GM12801 (cell line): ENCODE results near the gene CAPSL.

Experiments used
- CTCF ChIP-seq: IDR thresholded peaks from one replicate; pipeline ENCODE4 v1.5.1; 2011; ENCODE audit warnings: control low read depth; ENCODE audit not compliant: insufficient read length; ENCODE audit errors: extremely low read depth

Gene CAPSL

GRCh38 chr5:35904443-35905132, 33.8 kb downstream of the CAPSL start:
- TF ChIP-seq CTCF = no peak

DNA sequence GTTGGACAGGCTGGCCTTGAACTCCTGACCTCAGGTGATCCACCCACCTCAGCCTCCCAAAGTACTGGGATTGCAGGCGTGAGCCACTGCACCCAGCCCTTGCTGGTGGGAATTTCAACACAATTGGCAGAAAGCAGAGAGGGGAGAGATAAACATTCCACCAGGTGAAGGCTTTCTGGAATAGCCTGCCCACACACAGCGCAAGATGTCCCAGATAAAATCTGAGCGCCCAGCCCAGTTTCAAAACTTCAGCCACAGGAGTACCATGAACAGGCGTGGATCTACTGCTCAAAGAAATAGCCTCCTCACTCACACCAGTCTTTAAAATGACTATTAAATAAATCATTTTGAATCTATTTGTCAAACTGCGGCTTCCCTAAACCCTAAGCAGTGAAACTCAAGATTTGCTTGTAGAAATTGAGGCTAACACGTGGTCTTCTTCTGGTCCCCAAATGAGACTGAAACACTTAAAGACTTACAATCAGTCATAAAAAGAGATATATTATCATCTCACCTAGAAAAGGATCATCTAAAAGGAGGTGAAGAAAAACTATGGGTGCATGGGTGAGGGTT, 34.7 kb downstream of the CAPSL start:
- TF ChIP-seq CTCF = no peak

DNA sequence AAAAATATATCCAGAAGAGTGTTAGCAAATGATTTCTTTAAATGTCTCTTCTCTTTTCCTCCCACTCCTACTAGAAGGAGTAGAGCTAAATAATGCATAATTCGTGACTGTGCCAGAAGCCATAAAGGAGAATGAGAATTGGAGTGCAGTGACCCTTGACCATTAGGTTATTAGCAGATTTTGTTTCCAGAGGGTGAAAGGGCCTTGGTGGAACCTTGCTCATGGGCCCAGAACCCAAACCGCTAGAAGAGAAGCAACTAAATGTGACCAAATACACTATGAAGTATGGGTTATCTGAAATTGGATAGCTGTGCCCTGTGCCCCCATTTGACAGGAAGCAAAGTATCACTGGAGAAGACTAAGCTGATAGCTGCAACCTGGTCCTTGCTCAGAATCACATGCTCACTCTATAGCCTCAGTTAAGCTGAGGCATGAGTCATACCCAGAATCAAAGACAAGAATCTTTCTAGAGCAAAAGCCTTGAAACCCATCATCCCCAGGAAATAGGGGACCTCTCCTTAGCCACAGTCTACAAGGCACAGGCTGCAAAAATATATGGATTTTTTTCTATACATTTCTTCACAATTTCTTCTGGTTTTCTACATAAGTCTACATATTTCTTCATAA, 36.3 kb downstream of the CAPSL start:
- TF ChIP-seq CTCF = no peak

GRCh38 chr5:35900972-35901695, 37.3 kb downstream of the CAPSL start:
- TF ChIP-seq CTCF = no peak

- no peak for TF ChIP-seq CTCF
Observed at GRCh38 chr5:35899800-35900199, 38.6 kb downstream of the CAPSL start.

DNA sequence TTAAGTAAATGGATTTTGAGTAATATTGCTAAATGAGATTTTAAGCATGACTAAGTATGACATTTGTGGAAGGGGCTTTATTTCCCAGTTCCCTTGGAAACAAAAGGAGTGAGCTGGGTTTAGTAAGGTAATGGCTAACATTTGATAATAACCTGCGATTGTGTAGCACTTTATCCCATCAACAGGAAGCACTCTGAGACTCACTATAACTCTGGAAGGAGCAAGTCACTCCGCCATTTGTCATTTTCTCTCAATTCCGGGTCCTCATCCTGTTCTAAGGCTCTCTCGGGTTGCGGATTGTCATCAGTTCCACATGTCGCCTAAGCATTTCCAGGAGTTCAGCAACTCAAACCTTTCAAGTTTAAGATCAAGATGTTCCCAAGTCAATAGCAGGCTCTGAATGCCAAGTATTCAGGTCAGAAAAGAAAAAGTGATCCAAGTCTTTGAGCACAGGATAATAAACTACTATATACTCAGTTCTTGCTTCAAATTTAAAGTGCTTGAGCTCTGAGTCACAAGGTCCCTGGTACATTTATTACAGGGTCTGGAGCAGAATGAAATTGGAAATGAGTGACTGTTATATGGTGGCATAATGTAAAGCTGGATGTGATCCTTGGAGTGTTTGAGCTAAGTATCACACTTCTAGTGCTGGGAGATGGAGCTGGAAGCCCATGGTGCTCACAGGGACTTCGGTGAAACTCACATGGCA, 39.3 kb downstream of the CAPSL start:
- no peak for TF ChIP-seq CTCF

DNA sequence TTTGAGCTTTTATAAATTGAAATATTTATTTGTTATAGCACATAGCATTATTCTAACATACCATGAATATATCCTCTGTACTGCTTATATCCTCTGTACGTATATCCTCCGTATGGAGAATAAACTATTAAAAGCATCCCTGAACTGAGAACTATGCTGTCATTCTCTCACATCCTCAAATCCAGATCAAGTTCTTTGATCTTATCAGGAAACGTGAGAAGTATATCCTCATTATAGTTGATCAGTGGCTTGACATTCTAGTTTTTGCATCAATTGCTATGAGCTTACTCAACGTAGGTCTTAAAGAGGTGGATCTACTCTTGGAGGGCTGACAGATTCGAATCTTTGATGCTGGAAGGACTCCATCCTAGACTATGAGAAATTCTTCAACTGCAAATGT, 44.3 kb downstream of the CAPSL start:
- no peak for TF ChIP-seq CTCF
